SK-N-SH (cell line): Measurements from ENCODE around the gene ATP13A5. TPM values are rescaled to one million over a fixed set of nuclear protein-coding genes. Genes with fewer than 3 reads are reported as not detected.

ENCODE experiments used
- CTCF ChIA-PET: fragments of 300-600, 350-600 bp; formaldehyde crosslinking; extraction: SDS; loops from one replicate; lab custom pipeline; 2021; lab: Yijun Ruan, JAX
- POLR2A ChIA-PET: fragments of 350-600 bp; sonication (Branson Sonifier 250); formaldehyde crosslinking; extraction: SDS; loops from one replicate; lab custom pipeline; 2020; ENCODE audit warnings: antibody characterized with exemption, inconsistent platforms; lab: Yijun Ruan, JAX
- DNase-seq: peaks from one replicate; pipeline ENCODE4 v3.0.0; 2012
- H2AFZ ChIP-seq: fragments of 200-600 bp; sonication (generic); 2 replicates; pipeline ENCODE4 v1.8.1; 2016; ENCODE audit warnings: antibody characterized with exemption, mild to moderate bottlenecking, low read depth
- H3F3A ChIP-seq: fragments of 200-600 bp; sonication (generic); replicated peaks from 2 replicates; pipeline ENCODE3; 2016; ENCODE audit warnings: antibody characterized with exemption, mild to moderate bottlenecking; ENCODE audit not compliant: insufficient read depth
- H3K27ac ChIP-seq, 2 experiments: fragments of 200-500 bp in 1 of 2; fragments of 200-600 bp in 1 of 2; sonication (Bioruptor generic) in 1 of 2; sonication (generic), shearing (Covaris generic) in 1 of 2; 2 replicates each; pipeline versions ENCODE4 v1.5.1 to v1.6.1; 2014 to 2016; ENCODE audit warnings: low read depth in 2 of 2, inconsistent platforms in 1 of 2, low read length in 1 of 2, mild to moderate bottlenecking in 1 of 2, mixed read lengths in 1 of 2
- H3K27me3 ChIP-seq: fragments of 200-600 bp; sonication (generic), shearing (Covaris generic); 2 replicates; pipeline ENCODE4 v1.6.1; 2016; ENCODE audit warnings: mixed run types; ENCODE audit not compliant: insufficient read depth
- H3K36me3 ChIP-seq, 2 experiments: fragments of 200-500 bp in 1 of 2; fragments of 200-600 bp in 1 of 2; sonication (Bioruptor generic) in 1 of 2; sonication (generic) in 1 of 2; replicated peaks in 1 of 2; 2 replicates each; pipeline versions ENCODE3 to v1.5.1; 2014 to 2016; ENCODE audit warnings: low read length in 1 of 2, mild to moderate bottlenecking in 1 of 2; ENCODE audit not compliant: insufficient read depth in 2 of 2, control insufficient read depth in 1 of 2
- H3K4me1 ChIP-seq, 2 experiments: fragments of 200-500 bp in 1 of 2; fragments of 200-600 bp in 1 of 2; sonication (Bioruptor generic) in 1 of 2; sonication (generic), shearing (Covaris generic) in 1 of 2; 2 replicates each; pipeline versions ENCODE4 v1.5.1 to v1.6.1; 2014 to 2016; ENCODE audit warnings: low read depth in 1 of 2, low read length in 1 of 2, mixed run types in 1 of 2; ENCODE audit not compliant: insufficient read depth in 2 of 2, control insufficient read depth in 1 of 2
- H3K4me2 ChIP-seq: fragments of 200-600 bp; sonication (generic), shearing (Covaris generic); 2 replicates; pipeline ENCODE4 v1.6.1; 2017; ENCODE audit warnings: mixed run types
- H3K4me3 ChIP-seq, 2 experiments: fragments of 200-500 bp in 1 of 2; fragments of 200-600 bp in 1 of 2; sonication (Bioruptor generic) in 1 of 2; sonication (generic), shearing (Covaris generic) in 1 of 2; 2 replicates each; pipeline versions ENCODE4 v1.5.1 to v1.8.1; 2014 to 2016; ENCODE audit warnings: low read depth in 2 of 2, inconsistent platforms in 1 of 2, low read length in 1 of 2, mild to moderate bottlenecking in 1 of 2, mixed read lengths in 1 of 2, moderate library complexity in 1 of 2
- H3K79me2 ChIP-seq: fragments of 200-600 bp; sonication (generic); 2 replicates; pipeline ENCODE4 v1.8.1; 2017; ENCODE audit warnings: mild to moderate bottlenecking; ENCODE audit not compliant: insufficient read depth
- H3K9ac ChIP-seq: fragments of 200-600 bp; sonication (generic); 2 replicates; pipeline ENCODE4 v1.6.1; 2017; ENCODE audit warnings: mixed run types
- H3K9me2 ChIP-seq: fragments of 200-600 bp; sonication (generic); 2 replicates; pipeline ENCODE4 v1.6.1; 2017; ENCODE audit warnings: mixed run types
- H3K9me3 ChIP-seq: fragments of 200-600 bp; sonication (generic); 2 replicates; pipeline ENCODE4 v1.6.1; 2017; ENCODE audit warnings: mixed run types, mild to moderate bottlenecking, moderate library complexity
- H4K20me1 ChIP-seq: fragments of 200-600 bp; sonication (generic); 2 replicates; pipeline ENCODE4 v1.6.1; 2017; ENCODE audit warnings: mild to moderate bottlenecking, mixed run types; ENCODE audit not compliant: insufficient read depth
- ELF1 ChIP-seq: IDR thresholded peaks from 2 replicates; pipeline ENCODE4 v1.4.0; 2012
- EP300 ChIP-seq, 2 experiments: IDR thresholded peaks; 2 replicates each; pipeline versions ENCODE4 v1.4.0 to v1.6.1; 2012; ENCODE audit warnings: borderline replicate concordance in 1 of 2, low read depth in 1 of 2, low read length in 1 of 2
- FOXM1 ChIP-seq: IDR thresholded peaks from 2 replicates; pipeline ENCODE4 v1.4.0; 2012; ENCODE audit warnings: low read depth, mild to moderate bottlenecking
- GATA2 ChIP-seq: sonication (generic); formaldehyde crosslinking; IDR thresholded peaks from 2 replicates; pipeline ENCODE4 v1.5.0; 2020; ENCODE audit warnings: mild to moderate bottlenecking, missing genetic modification reagents
- MEF2A ChIP-seq: IDR thresholded peaks from 2 replicates; pipeline ENCODE4 v1.4.0; 2012; ENCODE audit warnings: low read depth, borderline replicate concordance
- NFIC ChIP-seq: IDR thresholded peaks from 2 replicates; pipeline ENCODE4 v1.4.0; 2012; ENCODE audit warnings: borderline replicate concordance
- NRF1 ChIP-seq: IDR thresholded peaks from 2 replicates; pipeline ENCODE4 v1.6.1; 2012; ENCODE audit warnings: low read depth, mild to moderate bottlenecking, low read length
- POLR2AphosphoS5 ChIP-seq: IDR thresholded peaks from 2 replicates; pipeline ENCODE4 v1.6.1; 2012; ENCODE audit warnings: low read depth, low read length
- RFX5 ChIP-seq: IDR thresholded peaks from 2 replicates; pipeline ENCODE4 v1.6.1; 2012; ENCODE audit warnings: mild to moderate bottlenecking, improper control_type of control experiment, low read length
- SIN3A ChIP-seq: IDR thresholded peaks from 2 replicates; pipeline ENCODE4 v1.6.1; 2012; ENCODE audit warnings: low read depth, mild to moderate bottlenecking, low read length, moderate library complexity, borderline replicate concordance
- TCF12 ChIP-seq: IDR thresholded peaks from 2 replicates; pipeline ENCODE4 v1.4.0; 2012
- YY1 ChIP-seq: IDR thresholded peaks from 2 replicates; pipeline ENCODE4 v1.4.0; 2012; ENCODE audit warnings: low read depth, mild to moderate bottlenecking
- WGBS: methylation state at CpG from one replicate; pipeline ENCODE4 v1.1.6; 2017; ENCODE audit warnings: low lambda C conversion rate; 5-methylcytosine and 5-hydroxymethylcytosine counted together
- polyA plus RNA-seq, 3 experiments: library from polyadenylated mRNA; depleted of rRNA; stranded (reverse); fragments of >200 nt; gene quantifications; 2 replicates each; pipeline ENCODE4 v1.2.3, GENCODE V29; 2012
- TF ChIP-seq, protein P1 (sequence below): IDR thresholded peaks from 2 replicates; pipeline ENCODE4; 2012
- TF ChIP-seq, protein P2 (sequence below): IDR thresholded peaks from 2 replicates; pipeline ENCODE4 v1.4.0; 2012; ENCODE audit warnings: low read depth, borderline replicate concordance
- TF ChIP-seq, protein P3 (sequence below): IDR thresholded peaks from 2 replicates; pipeline ENCODE4 v1.4.0; 2012; ENCODE audit warnings: low read depth, borderline replicate concordance
- TF ChIP-seq, protein P4 (sequence below): fragments of 200-600 bp; sonication (generic); IDR thresholded peaks from 2 replicates; pipeline ENCODE4 v1.6.1; 2017; ENCODE audit warnings: antibody characterized with exemption, mild to moderate bottlenecking, moderate library complexity
- TF ChIP-seq, protein P5 (sequence below): fragments of 150-350 bp; IDR thresholded peaks from 2 replicates; pipeline ENCODE4 v1.6.1; 2016; ENCODE audit warnings: mild to moderate bottlenecking, low read depth, low read length

ATP13A5 gene
- polyA plus RNA-seq, 1 of the 3 experiments (the other 2 are of a cell fraction) = not detected

DNA sequence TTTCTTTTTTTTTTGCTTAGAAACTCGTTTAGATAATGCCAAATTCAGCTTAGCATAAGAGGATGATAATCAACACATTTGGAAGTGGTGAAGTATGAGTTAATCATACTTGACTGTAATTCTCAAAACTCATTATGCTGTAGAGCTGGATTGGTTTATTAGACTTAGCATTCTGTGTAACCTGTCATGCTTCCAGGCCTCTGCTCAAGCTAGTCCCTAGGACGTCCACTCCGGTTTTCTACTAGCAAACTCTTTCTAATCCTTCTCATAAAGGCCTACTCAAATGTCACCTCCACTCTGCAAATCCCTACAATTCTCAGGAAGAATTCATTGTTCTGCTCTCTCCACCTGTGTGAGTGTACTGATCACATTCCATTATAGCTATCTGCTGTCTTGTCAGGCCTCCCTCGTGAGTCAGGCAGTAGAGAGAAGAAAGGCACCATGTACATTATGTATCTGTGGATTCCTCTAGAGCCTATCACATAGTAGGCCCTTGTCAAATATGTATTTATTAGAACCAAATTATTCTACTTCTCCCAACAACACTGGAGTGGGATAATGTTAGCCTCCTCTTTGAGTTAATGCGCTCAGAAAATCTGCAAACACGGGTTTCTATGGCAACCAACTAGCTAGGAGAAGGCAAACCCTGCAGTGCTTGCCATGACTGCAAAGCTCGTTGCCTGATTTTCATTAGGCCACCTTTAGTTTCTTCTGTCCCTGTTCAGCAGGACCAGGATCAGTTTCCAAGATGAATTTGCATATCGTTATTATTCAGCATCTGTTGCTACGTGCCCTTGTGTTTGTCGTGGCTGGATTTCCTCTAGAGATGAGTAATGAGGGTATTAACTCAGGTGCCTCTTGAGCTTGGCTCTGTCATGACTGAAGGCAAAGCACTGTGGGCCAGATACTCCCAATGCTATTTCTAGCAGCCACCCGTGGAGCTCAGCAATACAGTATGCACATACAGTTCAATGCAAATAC lies 30.7 kb downstream of the ATP13A5 start:
- H3K9ac ChIP-seq = no peak overlapping the region
- H3K27ac ChIP-seq = no peak overlapping the region
- H3K4me2 ChIP-seq = no peak overlapping the region
- no peaks in the 10 kb centered on the region for H3F3A ChIP-seq
- H3K79me2 ChIP-seq = no peaks in the 10 kb centered on the region
- no peaks in the 10 kb centered on the region for H3K9me2 ChIP-seq
- H4K20me1 ChIP-seq = no peaks in the 10 kb centered on the region
- no peaks in the 10 kb centered on the region for H3K36me3 ChIP-seq
- no peak for DNase-seq
- CTCF ChIA-PET = no interaction called here
- no peaks in the 10 kb centered on the region for H3K27me3 ChIP-seq
- H2AFZ ChIP-seq = no peak overlapping the region
- POLR2A ChIA-PET = no interaction called here
- 8% methylated on average over 11 of the region's 11 CpGs for WGBS
- H3K9me3 ChIP-seq = no peaks in the 10 kb centered on the region
- TF ChIP-seq POLR2AphosphoS5 (no peak), MEF2A (no peak), NFIC (no peak), NRF1 (no peak), TCF12 (no peak), GATA2 (no peak)
- TF ChIP-seq, protein P1, sequence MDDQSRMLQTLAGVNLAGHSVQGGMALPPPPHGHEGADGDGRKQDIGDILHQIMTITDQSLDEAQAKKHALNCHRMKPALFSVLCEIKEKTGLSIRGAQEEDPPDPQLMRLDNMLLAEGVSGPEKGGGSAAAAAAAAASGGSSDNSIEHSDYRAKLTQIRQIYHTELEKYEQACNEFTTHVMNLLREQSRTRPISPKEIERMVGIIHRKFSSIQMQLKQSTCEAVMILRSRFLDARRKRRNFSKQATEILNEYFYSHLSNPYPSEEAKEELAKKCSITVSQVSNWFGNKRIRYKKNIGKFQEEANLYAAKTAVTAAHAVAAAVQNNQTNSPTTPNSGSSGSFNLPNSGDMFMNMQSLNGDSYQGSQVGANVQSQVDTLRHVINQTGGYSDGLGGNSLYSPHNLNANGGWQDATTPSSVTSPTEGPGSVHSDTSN = no peak
- TF ChIP-seq, protein P2, sequence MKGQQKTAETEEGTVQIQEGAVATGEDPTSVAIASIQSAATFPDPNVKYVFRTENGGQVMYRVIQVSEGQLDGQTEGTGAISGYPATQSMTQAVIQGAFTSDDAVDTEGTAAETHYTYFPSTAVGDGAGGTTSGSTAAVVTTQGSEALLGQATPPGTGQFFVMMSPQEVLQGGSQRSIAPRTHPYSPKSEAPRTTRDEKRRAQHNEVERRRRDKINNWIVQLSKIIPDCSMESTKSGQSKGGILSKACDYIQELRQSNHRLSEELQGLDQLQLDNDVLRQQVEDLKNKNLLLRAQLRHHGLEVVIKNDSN = no peak
- TF ChIP-seq, protein P3, sequence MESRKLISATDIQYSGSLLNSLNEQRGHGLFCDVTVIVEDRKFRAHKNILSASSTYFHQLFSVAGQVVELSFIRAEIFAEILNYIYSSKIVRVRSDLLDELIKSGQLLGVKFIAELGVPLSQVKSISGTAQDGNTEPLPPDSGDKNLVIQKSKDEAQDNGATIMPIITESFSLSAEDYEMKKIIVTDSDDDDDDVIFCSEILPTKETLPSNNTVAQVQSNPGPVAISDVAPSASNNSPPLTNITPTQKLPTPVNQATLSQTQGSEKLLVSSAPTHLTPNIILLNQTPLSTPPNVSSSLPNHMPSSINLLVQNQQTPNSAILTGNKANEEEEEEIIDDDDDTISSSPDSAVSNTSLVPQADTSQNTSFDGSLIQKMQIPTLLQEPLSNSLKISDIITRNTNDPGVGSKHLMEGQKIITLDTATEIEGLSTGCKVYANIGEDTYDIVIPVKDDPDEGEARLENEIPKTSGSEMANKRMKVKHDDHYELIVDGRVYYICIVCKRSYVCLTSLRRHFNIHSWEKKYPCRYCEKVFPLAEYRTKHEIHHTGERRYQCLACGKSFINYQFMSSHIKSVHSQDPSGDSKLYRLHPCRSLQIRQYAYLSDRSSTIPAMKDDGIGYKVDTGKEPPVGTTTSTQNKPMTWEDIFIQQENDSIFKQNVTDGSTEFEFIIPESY = no peak
- TF ChIP-seq, protein P4, sequence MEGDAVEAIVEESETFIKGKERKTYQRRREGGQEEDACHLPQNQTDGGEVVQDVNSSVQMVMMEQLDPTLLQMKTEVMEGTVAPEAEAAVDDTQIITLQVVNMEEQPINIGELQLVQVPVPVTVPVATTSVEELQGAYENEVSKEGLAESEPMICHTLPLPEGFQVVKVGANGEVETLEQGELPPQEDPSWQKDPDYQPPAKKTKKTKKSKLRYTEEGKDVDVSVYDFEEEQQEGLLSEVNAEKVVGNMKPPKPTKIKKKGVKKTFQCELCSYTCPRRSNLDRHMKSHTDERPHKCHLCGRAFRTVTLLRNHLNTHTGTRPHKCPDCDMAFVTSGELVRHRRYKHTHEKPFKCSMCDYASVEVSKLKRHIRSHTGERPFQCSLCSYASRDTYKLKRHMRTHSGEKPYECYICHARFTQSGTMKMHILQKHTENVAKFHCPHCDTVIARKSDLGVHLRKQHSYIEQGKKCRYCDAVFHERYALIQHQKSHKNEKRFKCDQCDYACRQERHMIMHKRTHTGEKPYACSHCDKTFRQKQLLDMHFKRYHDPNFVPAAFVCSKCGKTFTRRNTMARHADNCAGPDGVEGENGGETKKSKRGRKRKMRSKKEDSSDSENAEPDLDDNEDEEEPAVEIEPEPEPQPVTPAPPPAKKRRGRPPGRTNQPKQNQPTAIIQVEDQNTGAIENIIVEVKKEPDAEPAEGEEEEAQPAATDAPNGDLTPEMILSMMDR = no peak
- no peaks in the 10 kb centered on the region for H3K4me1 ChIP-seq
- H3K4me3 ChIP-seq = no peak overlapping the region

DNA sequence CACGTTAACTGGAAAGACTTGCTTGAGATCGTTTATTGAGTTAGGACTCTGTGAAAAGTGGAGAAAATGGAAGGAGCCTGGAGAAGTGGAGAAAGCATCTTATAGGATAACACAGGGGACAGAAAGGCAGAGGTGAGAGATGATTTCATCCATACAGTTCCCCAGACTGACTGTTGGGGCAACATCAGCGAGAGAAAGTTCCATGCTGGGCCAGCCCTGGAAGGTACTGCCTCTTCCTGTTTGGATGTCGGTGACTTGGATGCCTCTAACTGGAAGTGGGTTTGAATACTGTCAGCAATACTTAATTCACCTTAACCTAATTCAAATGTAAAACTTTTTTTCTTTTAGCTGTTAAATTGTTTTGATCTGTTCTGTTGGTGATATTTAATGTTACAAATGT lies 32.3 kb downstream of the ATP13A5 start:
- H3K79me2 ChIP-seq = no peaks in the 10 kb centered on the region
- CTCF ChIA-PET = no interaction called here
- no peaks in the 10 kb centered on the region for H3F3A ChIP-seq
- no peak overlapping the region for H3K9ac ChIP-seq
- H3K4me2 ChIP-seq = no peak overlapping the region
- H3K9me3 ChIP-seq = no peaks in the 10 kb centered on the region
- 21% methylated on average over 4 of the region's 4 CpGs for WGBS
- H3K4me1 ChIP-seq = no peaks in the 10 kb centered on the region
- H4K20me1 ChIP-seq = no peaks in the 10 kb centered on the region
- no peaks in the 10 kb centered on the region for H3K27me3 ChIP-seq
- DNase-seq = no peak
- POLR2A ChIA-PET = no interaction called here
- H3K9me2 ChIP-seq = no peaks in the 10 kb centered on the region
- H3K27ac ChIP-seq = no peak overlapping the region
- no peak overlapping the region for H2AFZ ChIP-seq
- H3K36me3 ChIP-seq = no peaks in the 10 kb centered on the region
- H3K4me3 ChIP-seq = no peak overlapping the region
- no peak for TF ChIP-seq RFX5
- TF ChIP-seq, protein P1 = no peak
- no peak for TF ChIP-seq MEF2A
- no peak for TF ChIP-seq GATA2
- no peak for TF ChIP-seq FOXM1
- TF ChIP-seq NRF1 = no peak
- TF ChIP-seq, protein P2 = no peak
- TF ChIP-seq EP300 (IDR thresholded peaks at IDR 0.05; ENCODE audit: borderline replicate concordance in 1 of 2, low read depth in 1 of 2, low read length in 1 of 2) = no peak
- TF ChIP-seq SIN3A = no peak
- TF ChIP-seq ELF1 = no peak
- no peak for TF ChIP-seq TCF12
- TF ChIP-seq, protein P5, sequence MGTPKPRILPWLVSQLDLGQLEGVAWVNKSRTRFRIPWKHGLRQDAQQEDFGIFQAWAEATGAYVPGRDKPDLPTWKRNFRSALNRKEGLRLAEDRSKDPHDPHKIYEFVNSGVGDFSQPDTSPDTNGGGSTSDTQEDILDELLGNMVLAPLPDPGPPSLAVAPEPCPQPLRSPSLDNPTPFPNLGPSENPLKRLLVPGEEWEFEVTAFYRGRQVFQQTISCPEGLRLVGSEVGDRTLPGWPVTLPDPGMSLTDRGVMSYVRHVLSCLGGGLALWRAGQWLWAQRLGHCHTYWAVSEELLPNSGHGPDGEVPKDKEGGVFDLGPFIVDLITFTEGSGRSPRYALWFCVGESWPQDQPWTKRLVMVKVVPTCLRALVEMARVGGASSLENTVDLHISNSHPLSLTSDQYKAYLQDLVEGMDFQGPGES = no peak
- TF ChIP-seq YY1 = no peak
